Stomach (tissue), 4 donors: Measurements from ENCODE around the gene CDK3.

ENCODE experiments used
- EP300 ChIP-seq: sonication (generic); formaldehyde crosslinking; IDR thresholded peaks from one replicate; pipeline ENCODE4 v1.6.1; 2017; ENCODE audit warnings: antibody characterized with exemption
- TF ChIP-seq, protein P1 (sequence below), 7 experiments: fragments of 450-650 bp in 4 of 7; fragments of 200-600 bp in 3 of 7; sonication (generic) in 3 of 7; IDR thresholded peaks; one replicate each; pipeline ENCODE4 v1.5.1; 2016 to 2019; ENCODE audit warnings: antibody characterized with exemption in 7 of 7, control low read depth in 2 of 7, mild to moderate bottlenecking in 1 of 7

DNA sequence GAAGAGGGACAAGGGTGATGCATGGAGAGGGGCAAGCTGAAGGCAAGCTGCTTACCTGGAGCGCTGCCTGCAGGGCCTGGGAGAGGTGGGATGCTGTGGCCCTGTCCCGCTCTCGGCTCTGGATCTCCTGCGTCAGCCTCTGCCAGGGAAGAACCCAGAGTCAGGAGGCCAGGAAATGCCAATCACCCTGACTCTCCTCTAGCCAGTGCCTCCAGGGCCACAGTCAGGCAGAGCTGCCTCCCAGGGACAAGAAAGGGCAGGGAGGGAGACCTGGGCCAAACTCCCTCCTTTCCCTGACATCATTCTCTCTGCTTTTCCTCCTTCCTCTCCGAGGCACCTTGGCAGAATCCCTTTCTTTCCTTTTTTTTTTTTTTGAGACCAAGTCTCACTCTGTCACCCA is 11.3 kb downstream of the CDK3 start:
- TF ChIP-seq, protein P1, sequence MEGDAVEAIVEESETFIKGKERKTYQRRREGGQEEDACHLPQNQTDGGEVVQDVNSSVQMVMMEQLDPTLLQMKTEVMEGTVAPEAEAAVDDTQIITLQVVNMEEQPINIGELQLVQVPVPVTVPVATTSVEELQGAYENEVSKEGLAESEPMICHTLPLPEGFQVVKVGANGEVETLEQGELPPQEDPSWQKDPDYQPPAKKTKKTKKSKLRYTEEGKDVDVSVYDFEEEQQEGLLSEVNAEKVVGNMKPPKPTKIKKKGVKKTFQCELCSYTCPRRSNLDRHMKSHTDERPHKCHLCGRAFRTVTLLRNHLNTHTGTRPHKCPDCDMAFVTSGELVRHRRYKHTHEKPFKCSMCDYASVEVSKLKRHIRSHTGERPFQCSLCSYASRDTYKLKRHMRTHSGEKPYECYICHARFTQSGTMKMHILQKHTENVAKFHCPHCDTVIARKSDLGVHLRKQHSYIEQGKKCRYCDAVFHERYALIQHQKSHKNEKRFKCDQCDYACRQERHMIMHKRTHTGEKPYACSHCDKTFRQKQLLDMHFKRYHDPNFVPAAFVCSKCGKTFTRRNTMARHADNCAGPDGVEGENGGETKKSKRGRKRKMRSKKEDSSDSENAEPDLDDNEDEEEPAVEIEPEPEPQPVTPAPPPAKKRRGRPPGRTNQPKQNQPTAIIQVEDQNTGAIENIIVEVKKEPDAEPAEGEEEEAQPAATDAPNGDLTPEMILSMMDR (IDR thresholded peaks at IDR 0.05), result no peak
- TF ChIP-seq EP300, result no peak
